H1 (cell line): Measurements from ENCODE around the gene VTN. TPM values are rescaled to one million over a fixed set of nuclear protein-coding genes. Genes with fewer than 3 reads are reported as not detected.

ENCODE experiments used
- CHD1 ChIP-seq: IDR thresholded peaks from 2 replicates; pipeline ENCODE4 v1.6.1; 2012; ENCODE audit warnings: low read depth, low read length, improper control_type of control experiment
- FOSL1 ChIP-seq: IDR thresholded peaks from 2 replicates; pipeline ENCODE4 v1.6.1; 2011; ENCODE audit warnings: mild to moderate bottlenecking, low read depth, low read length, moderate library complexity; ENCODE audit not compliant: insufficient read depth
- NRF1 ChIP-seq: IDR thresholded peaks from 2 replicates; pipeline ENCODE4 v1.6.1; 2011; ENCODE audit warnings: mild to moderate bottlenecking, low read depth, low read length, improper control_type of control experiment
- PHF8 ChIP-seq: fragments of 200-600 bp; sonication (generic); conservative IDR thresholded peaks from 2 replicates; pipeline ENCODE4 v1.7.1; 2012; ENCODE audit warnings: low read depth, mild to moderate bottlenecking, inconsistent platforms, low read length, moderate library complexity
- RAD21 ChIP-seq, 2 experiments: IDR thresholded peaks in 1 of 2; conservative IDR thresholded peaks in 1 of 2; 2 replicates each; pipeline ENCODE4 v1.6.1; 2011; ENCODE audit warnings: low read depth in 2 of 2, low read length in 2 of 2, improper control_type of control experiment in 1 of 2, inconsistent platforms in 1 of 2, mild to moderate bottlenecking in 1 of 2, moderate library complexity in 1 of 2
- SP2 ChIP-seq: IDR thresholded peaks from 2 replicates; pipeline ENCODE4 v1.6.1; 2012; ENCODE audit warnings: mild to moderate bottlenecking, low read length, inconsistent platforms
- TAF1 ChIP-seq: IDR thresholded peaks from 2 replicates; pipeline ENCODE4 v1.6.1; 2011; ENCODE audit warnings: mild to moderate bottlenecking, low read depth, low read length
- polyA plus RNA-seq, 7 experiments: library from polyadenylated mRNA; depleted of rRNA in 3 of 7; stranded (reverse) in 5 of 7; unstranded in 2 of 7; fragments of >200 nt in 5 of 7; fragments of 200-250 nt in 2 of 7; gene quantifications; 1 replicate in 5 of 7; 2 replicates in 1 of 7; 4 replicates in 1 of 7; pipeline versions ENCODE4 v1.2.1 to v1.2.3, GENCODE V29; 2011 to 2013; ENCODE audit warnings: missing spikeins in 2 of 7, mixed read lengths in 2 of 7
- total RNA-seq: library from RNA; stranded (reverse); fragmentation: NEBNext Ultra II Directional; extraction: Animal tissue kit (Norgen Biotek cat#: 25700); gene quantifications from 2 replicates; pipeline ENCODE4 v1.2.1, GENCODE V29; 2021
- TF ChIP-seq, protein P1 (sequence below): IDR thresholded peaks from 2 replicates; pipeline ENCODE4 v1.6.1; 2012; ENCODE audit warnings: low read length, inconsistent platforms

The VTN gene
- total and polyA plus RNA-seq, 2 of the 8 experiments (the other 6 are each of a cell fraction or from before 2014, with no cell fraction given), result 0.18 TPM; not detected in 1

- TF ChIP-seq TAF1 (no peak), NRF1 (no peak), PHF8 (no peak), RAD21 (IDR thresholded peaks at IDR 0.05 in 1 of 2, conservative IDR thresholded peaks at IDR 0.05 in 1 of 2; ENCODE audit: low read depth in 2 of 2, low read length in 2 of 2) (0 out of 4 replicates have a peak, but pooled peaks of 1 of the 2 experiments have one; percentile 13), FOSL1 (no peak), SP2 (no peak), CHD1 (no peak)
- TF ChIP-seq, protein P1, sequence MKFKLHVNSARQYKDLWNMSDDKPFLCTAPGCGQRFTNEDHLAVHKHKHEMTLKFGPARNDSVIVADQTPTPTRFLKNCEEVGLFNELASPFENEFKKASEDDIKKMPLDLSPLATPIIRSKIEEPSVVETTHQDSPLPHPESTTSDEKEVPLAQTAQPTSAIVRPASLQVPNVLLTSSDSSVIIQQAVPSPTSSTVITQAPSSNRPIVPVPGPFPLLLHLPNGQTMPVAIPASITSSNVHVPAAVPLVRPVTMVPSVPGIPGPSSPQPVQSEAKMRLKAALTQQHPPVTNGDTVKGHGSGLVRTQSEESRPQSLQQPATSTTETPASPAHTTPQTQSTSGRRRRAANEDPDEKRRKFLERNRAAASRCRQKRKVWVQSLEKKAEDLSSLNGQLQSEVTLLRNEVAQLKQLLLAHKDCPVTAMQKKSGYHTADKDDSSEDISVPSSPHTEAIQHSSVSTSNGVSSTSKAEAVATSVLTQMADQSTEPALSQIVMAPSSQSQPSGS, result no peak
- TF ChIP-seq, all 59 proteins: peak for 6
These were observed 37.2 kb upstream of the VTN start (continued) for GRCh38 chr17:28407130-28407973.
